Choroid plexus epithelial cell (primary cell): Measurements from ENCODE around the gene COL5A1.

Experiments
- DNase-seq: peaks from one replicate; pipeline ENCODE4 v3.0.0-alpha.2; 2010; ENCODE audit warnings: low read depth
- H3K4me3 ChIP-seq: 2 replicates; pipeline ENCODE4 v1.5.1; 2011; ENCODE audit warnings: low read depth, mild to moderate bottlenecking, control low read depth, low read length, moderate library complexity
- CTCF ChIP-seq: conservative IDR thresholded peaks from 2 replicates; pipeline ENCODE4 v1.5.1; 2011; ENCODE audit warnings: low read depth, mild to moderate bottlenecking, control low read depth, inconsistent platforms, low read length, moderate library complexity

COL5A1 gene

GRCh38 chr9:134870301-134870694 is 228.7 kb downstream of the COL5A1 start:
- DNase-seq = no peak
- no peak overlapping the region for H3K4me3 ChIP-seq
- TF ChIP-seq CTCF = no peak

- H3K4me3 ChIP-seq = no peak overlapping the region
- DNase-seq = no peak
- no peak for TF ChIP-seq CTCF
Observed at GRCh38 chr9:134870746-134871662, 229.4 kb downstream of the COL5A1 start.

- no peak for TF ChIP-seq CTCF
- H3K4me3 ChIP-seq = no peak overlapping the region
- peak; percentile 33 for DNase-seq
Observed at GRCh38 chr9:134871697-134872340, 230.2 kb downstream of the COL5A1 start.

- no peak for DNase-seq
- TF ChIP-seq CTCF = no peak
- H3K4me3 ChIP-seq = no peak overlapping the region
Observed at GRCh38 chr9:134872482-134873231, 231.1 kb downstream of the COL5A1 start.

- DNase-seq = no peak
- no peak overlapping the region for H3K4me3 ChIP-seq
- no peak for TF ChIP-seq CTCF
Observed at GRCh38 chr9:134875371-134875770, 233.8 kb downstream of the COL5A1 start.

- TF ChIP-seq CTCF = no peak
- no peak for DNase-seq
- H3K4me3 ChIP-seq = no peak overlapping the region
Observed at GRCh38 chr9:134877541-134877940, 235.9 kb downstream of the COL5A1 start.
